ENCODE measurements around the gene BRPF1. TPM values are rescaled to one million over a fixed set of nuclear protein-coding genes. Genes with fewer than 3 reads are reported as not detected.

Gene BRPF1
- polyA plus RNA-seq, 1 experiment: 5.7 TPM

- TF ChIP-seq, protein P1, sequence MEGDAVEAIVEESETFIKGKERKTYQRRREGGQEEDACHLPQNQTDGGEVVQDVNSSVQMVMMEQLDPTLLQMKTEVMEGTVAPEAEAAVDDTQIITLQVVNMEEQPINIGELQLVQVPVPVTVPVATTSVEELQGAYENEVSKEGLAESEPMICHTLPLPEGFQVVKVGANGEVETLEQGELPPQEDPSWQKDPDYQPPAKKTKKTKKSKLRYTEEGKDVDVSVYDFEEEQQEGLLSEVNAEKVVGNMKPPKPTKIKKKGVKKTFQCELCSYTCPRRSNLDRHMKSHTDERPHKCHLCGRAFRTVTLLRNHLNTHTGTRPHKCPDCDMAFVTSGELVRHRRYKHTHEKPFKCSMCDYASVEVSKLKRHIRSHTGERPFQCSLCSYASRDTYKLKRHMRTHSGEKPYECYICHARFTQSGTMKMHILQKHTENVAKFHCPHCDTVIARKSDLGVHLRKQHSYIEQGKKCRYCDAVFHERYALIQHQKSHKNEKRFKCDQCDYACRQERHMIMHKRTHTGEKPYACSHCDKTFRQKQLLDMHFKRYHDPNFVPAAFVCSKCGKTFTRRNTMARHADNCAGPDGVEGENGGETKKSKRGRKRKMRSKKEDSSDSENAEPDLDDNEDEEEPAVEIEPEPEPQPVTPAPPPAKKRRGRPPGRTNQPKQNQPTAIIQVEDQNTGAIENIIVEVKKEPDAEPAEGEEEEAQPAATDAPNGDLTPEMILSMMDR (IDR thresholded peaks at IDR 0.05; ENCODE audit: low read depth, low read length): no peak
- POLR2A ChIA-PET: interaction anchor here (0.7 to 2.0 kb wide), 3 partner anchors 19 to 62 kb away, joined by 3 to 14 read pairs (median 8); partner anchors contain the start of genes ARPC4, OGG1 and TADA3
- peak; percentile 6 for DNase-seq (ENCODE audit: low read depth, low spot score)
- Histone ChIP-seq H3K27me3 (ENCODE audit: control insufficient read depth, insufficient read depth, low read length) (peaks cover 4% of the 10 kb centered on the region), H3K27ac (ENCODE audit: low read depth, low read length) (peak overlapping the region; percentile 81), H3K4me3 (ENCODE audit: low read depth, low read length) (peak overlapping the region; percentile 71), H3K9me3 (ENCODE audit: control insufficient read depth, insufficient read depth, low read length) (no peaks in the 10 kb centered on the region; the same call in 1 of the 2 replicates)
- CTCF ChIA-PET: interaction anchor here (1.6 to 2.3 kb wide), 2 partner anchors 15 to 227 kb away, joined by 7 to 10 read pairs; no protein-coding TSS in a partner anchor
Observed at GRCh38 chr3:9730657-9731205, 804 bp upstream of the BRPF1 start.

GRCh38 chr3:9732080-9732739 lies 675 bp downstream of the BRPF1 start:
- no peaks in the 10 kb centered on the region; the same call in 1 of the 2 replicates for H3K9me3 ChIP-seq (ENCODE audit: control insufficient read depth, insufficient read depth, low read length)
- no peaks in the 10 kb centered on the region for H3K27me3 ChIP-seq (ENCODE audit: control insufficient read depth, insufficient read depth, low read length)
- TF ChIP-seq, protein P1 (IDR thresholded peaks at IDR 0.05; ENCODE audit: low read depth, low read length): no peak
- ChIA-PET CTCF (interaction anchor here (1.2 to 2.1 kb wide), 6 partner anchors 16 to 379 kb away, joined by 3 to 7 read pairs (median 5); no protein-coding TSS in a partner anchor), POLR2A (interaction anchor here (1.9 to 2.0 kb wide), 2 partner anchors 17 to 61 kb away, joined by 8 to 14 read pairs; partner anchors contain the start of genes ARPC4, OGG1 and TADA3)
- H3K4me3 ChIP-seq (ENCODE audit: low read depth, low read length): peak overlapping the region; percentile 92
- no peak for DNase-seq (ENCODE audit: low read depth, low spot score)
- H3K27ac ChIP-seq (ENCODE audit: low read depth, low read length): no peak overlapping the region

- DNase-seq (ENCODE audit: low read depth, low spot score): no peak
- TF ChIP-seq, protein P1 (IDR thresholded peaks at IDR 0.05; ENCODE audit: low read depth, low read length): no peak
- no peak overlapping the region for H3K27ac ChIP-seq (ENCODE audit: low read depth, low read length)
- no peaks in the 10 kb centered on the region for H3K27me3 ChIP-seq (ENCODE audit: control insufficient read depth, insufficient read depth, low read length)
- ChIA-PET POLR2A (interaction anchor here (0.6 kb wide), 1 partner anchor 281 kb away, joined by 4 read pairs; no protein-coding TSS in a partner anchor), CTCF (interaction anchor here (1.2 to 2.1 kb wide), 5 partner anchors 17 to 379 kb away, joined by 3 to 6 read pairs (median 4); no protein-coding TSS in a partner anchor)
- H3K4me3 ChIP-seq (ENCODE audit: low read depth, low read length): peak overlapping the region; percentile 92
- no peaks in the 10 kb centered on the region; the same call in 1 of the 2 replicates for H3K9me3 ChIP-seq (ENCODE audit: control insufficient read depth, insufficient read depth, low read length)
Observed at GRCh38 chr3:9732740-9733115, 1.2 kb downstream of the BRPF1 start.

GRCh38 chr3:9736831-9737230 lies 5.3 kb downstream of the BRPF1 start:
- Histone ChIP-seq H3K27ac (ENCODE audit: low read depth, low read length) (no peak overlapping the region), H3K9me3 (ENCODE audit: control insufficient read depth, insufficient read depth, low read length) (no peaks in the 10 kb centered on the region; the same call in 1 of the 2 replicates), H3K4me3 (ENCODE audit: low read depth, low read length) (no peak overlapping the region), H3K27me3 (ENCODE audit: control insufficient read depth, insufficient read depth, low read length) (no peaks in the 10 kb centered on the region)
- CTCF ChIA-PET: interaction anchor here (0.6 kb wide), 1 partner anchor 233 kb away, joined by 3 read pairs; no protein-coding TSS in a partner anchor
- DNase-seq (ENCODE audit: low read depth, low spot score): no peak
- POLR2A ChIA-PET: no interaction called here
- TF ChIP-seq, protein P1 (IDR thresholded peaks at IDR 0.05; ENCODE audit: low read depth, low read length): no peak

DNA sequence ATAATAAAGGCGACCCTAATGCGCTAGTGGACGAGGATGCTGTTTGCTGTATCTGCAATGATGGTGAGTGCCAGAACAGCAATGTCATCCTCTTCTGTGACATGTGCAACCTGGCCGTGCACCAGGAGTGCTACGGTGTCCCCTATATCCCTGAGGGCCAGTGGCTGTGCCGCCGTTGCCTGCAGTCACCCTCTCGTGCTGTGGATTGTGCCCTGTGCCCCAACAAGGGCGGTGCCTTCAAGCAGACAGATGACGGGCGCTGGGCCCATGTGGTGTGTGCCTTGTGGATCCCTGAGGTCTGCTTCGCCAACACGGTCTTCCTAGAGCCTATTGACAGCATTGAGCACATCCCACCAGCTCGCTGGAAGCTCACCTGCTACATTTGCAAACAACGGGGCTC lies 7.6 kb downstream of the BRPF1 start:
- TF ChIP-seq, protein P1 (IDR thresholded peaks at IDR 0.05; ENCODE audit: low read depth, low read length): no peak
- ChIA-PET CTCF (no interaction called here), POLR2A (interaction anchor here (0.5 kb wide), 1 partner anchor 58 kb away, joined by 7 read pairs; no protein-coding TSS in a partner anchor)
- Histone ChIP-seq H3K27me3 (ENCODE audit: control insufficient read depth, insufficient read depth, low read length) (no peaks in the 10 kb centered on the region), H3K4me3 (ENCODE audit: low read depth, low read length) (no peak overlapping the region), H3K27ac (ENCODE audit: low read depth, low read length) (no peak overlapping the region), H3K9me3 (ENCODE audit: control insufficient read depth, insufficient read depth, low read length) (no peaks in the 10 kb centered on the region)
- no peak for DNase-seq (ENCODE audit: low read depth, low spot score)

All from AG04450 (cell line).